Right lobe of liver (tissue), 4 donors: ENCODE results near the gene MUS81.

Source experiments
- POLR2A ChIP-seq: fragments of 450-650 bp; IDR thresholded peaks from one replicate; pipeline ENCODE4 v1.6.1; 2017; ENCODE audit warnings: antibody characterized with exemption, mild to moderate bottlenecking
- TF ChIP-seq, protein P1 (sequence below), 4 donors: fragments of 200-600 bp in 3 of 4; fragments of 450-650 bp in 1 of 4; IDR thresholded peaks; one replicate each; pipeline versions ENCODE4 v1.5.1 to v1.8.0; 2016 to 2022; ENCODE audit warnings: antibody characterized with exemption in 4 of 4, mild to moderate bottlenecking in 2 of 4
- donor health status: DM: no; HTN: no; CAD: no.
- donor health status: DM: no; HTN: no; CAD: no.
- donor health status: DM: no; HTN: yes; CAD: no.

DNA sequence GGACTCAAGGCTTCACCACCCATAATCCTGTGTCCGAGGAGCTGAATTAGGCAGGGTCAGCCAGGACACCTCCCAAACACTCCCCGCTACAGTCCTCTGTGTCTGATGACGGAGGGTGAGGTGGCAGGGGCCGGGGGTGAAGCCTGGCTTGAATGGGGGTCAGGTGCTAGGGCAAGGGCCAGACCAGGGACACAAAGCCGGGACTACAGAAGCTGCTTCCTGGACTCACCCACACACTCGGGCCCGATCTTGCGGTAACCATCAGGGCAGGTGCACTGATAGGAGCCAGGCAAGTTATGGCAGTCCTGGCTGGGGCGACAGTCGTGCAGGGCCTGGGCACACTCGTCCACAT is 10.1 kb downstream of the MUS81 start:
- no peak for TF ChIP-seq POLR2A
- TF ChIP-seq, protein P1, sequence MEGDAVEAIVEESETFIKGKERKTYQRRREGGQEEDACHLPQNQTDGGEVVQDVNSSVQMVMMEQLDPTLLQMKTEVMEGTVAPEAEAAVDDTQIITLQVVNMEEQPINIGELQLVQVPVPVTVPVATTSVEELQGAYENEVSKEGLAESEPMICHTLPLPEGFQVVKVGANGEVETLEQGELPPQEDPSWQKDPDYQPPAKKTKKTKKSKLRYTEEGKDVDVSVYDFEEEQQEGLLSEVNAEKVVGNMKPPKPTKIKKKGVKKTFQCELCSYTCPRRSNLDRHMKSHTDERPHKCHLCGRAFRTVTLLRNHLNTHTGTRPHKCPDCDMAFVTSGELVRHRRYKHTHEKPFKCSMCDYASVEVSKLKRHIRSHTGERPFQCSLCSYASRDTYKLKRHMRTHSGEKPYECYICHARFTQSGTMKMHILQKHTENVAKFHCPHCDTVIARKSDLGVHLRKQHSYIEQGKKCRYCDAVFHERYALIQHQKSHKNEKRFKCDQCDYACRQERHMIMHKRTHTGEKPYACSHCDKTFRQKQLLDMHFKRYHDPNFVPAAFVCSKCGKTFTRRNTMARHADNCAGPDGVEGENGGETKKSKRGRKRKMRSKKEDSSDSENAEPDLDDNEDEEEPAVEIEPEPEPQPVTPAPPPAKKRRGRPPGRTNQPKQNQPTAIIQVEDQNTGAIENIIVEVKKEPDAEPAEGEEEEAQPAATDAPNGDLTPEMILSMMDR (IDR thresholded peaks at IDR 0.05): no peak
